DOHH2 (cell line): ENCODE results near the gene NUCB1.

Source experiments
- H3F3A ChIP-seq: fragments of 200-600 bp; sonication (generic), shearing (Covaris generic); 2 replicates; pipeline ENCODE4 v1.6.0; 2016; ENCODE audit warnings: antibody characterized with exemption, mild to moderate bottlenecking; ENCODE audit not compliant: control insufficient read depth, insufficient read depth
- H3K27ac ChIP-seq: fragments of 200-600 bp; sonication (generic); 2 replicates; pipeline ENCODE4 v1.5.1; 2014; ENCODE audit warnings: low read depth, mild to moderate bottlenecking, low read length, moderate library complexity
- H3K27me3 ChIP-seq: fragments of 200-600 bp; sonication (generic); 2 replicates; pipeline ENCODE4 v1.6.1; 2014; ENCODE audit warnings: mild to moderate bottlenecking, low read length, mixed read lengths; ENCODE audit not compliant: control insufficient read depth
- H3K36me3 ChIP-seq: fragments of 200-600 bp; sonication (generic); 2 replicates; pipeline ENCODE4 v1.6.1; 2014; ENCODE audit warnings: mild to moderate bottlenecking, low read length, moderate library complexity, mixed read lengths; ENCODE audit not compliant: control insufficient read depth
- H3K4me1 ChIP-seq: fragments of 200-600 bp; sonication (generic); 2 replicates; pipeline ENCODE4 v1.6.1; 2014; ENCODE audit warnings: mild to moderate bottlenecking, low read length, mixed read lengths; ENCODE audit not compliant: control insufficient read depth
- H3K4me2 ChIP-seq: fragments of 200-600 bp; sonication (generic); 2 replicates; pipeline ENCODE4 v1.6.0; 2014; ENCODE audit warnings: mild to moderate bottlenecking, low read length, moderate library complexity
- H3K4me3 ChIP-seq: fragments of 200-600 bp; sonication (generic); 2 replicates; pipeline ENCODE4 v1.5.1; 2014; ENCODE audit warnings: mild to moderate bottlenecking, low read length, mixed read lengths
- H3K79me2 ChIP-seq: fragments of 200-600 bp; sonication (generic); 2 replicates; pipeline ENCODE4 v1.6.1; 2014; ENCODE audit warnings: mild to moderate bottlenecking, low read length, mixed read lengths; ENCODE audit not compliant: control insufficient read depth
- H3K9me2 ChIP-seq: fragments of 200-600 bp; sonication (generic); replicated peaks from 2 replicates; pipeline ENCODE4 v1.6.1; 2014; ENCODE audit warnings: mild to moderate bottlenecking, low read length, mixed read lengths; ENCODE audit not compliant: control insufficient read depth
- H3K9me3 ChIP-seq: fragments of 200-600 bp; sonication (generic); 2 replicates; pipeline ENCODE4 v1.6.1; 2014; ENCODE audit warnings: antibody characterized with exemption, low read length, mixed read lengths; ENCODE audit not compliant: control insufficient read depth, insufficient read depth
- H4K20me1 ChIP-seq: fragments of 200-600 bp; sonication (generic); 2 replicates; pipeline ENCODE4 v1.6.0; 2014; ENCODE audit warnings: low read depth, mild to moderate bottlenecking, antibody characterized with exemption, low read length, moderate library complexity; ENCODE audit not compliant: control insufficient read depth, insufficient read depth
- EZH2phosphoT487 ChIP-seq: fragments of 200-600 bp; sonication (generic); IDR thresholded peaks from 2 replicates; pipeline ENCODE4 v1.6.1; 2017; ENCODE audit warnings: borderline replicate concordance, mild to moderate bottlenecking, antibody characterized with exemption, low read length, moderate library complexity, mixed read lengths
- TF ChIP-seq, protein P1 (sequence below): fragments of 200-600 bp; sonication (generic); IDR thresholded peaks from one replicate; pipeline ENCODE4 v1.5.1; 2014; ENCODE audit warnings: antibody characterized with exemption, mild to moderate bottlenecking, low read depth, low read length; ENCODE audit not compliant: poor library complexity, severe bottlenecking

The NUCB1 gene

DNA sequence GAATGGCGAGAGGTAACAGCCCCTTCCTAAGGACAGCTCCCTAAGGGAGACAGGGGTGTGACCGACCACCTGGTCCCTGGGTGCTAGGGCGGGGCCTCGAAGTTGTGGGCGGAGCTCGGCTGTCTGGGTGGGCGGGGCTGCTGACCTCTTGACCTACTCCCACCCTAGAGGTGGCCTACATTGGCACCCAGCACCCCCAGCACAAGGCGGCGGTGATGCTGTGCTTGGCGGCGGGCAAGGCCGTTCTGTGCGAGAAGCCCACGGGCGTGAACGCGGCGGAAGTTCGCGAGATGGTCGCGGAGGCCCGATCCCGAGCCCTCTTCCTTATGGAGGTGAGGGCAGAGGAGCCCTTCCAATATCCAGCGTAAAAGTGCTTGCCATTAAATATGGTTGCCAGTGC lies 35.8 kb downstream of the NUCB1 start:
- H3K4me2 ChIP-seq, result no peak overlapping the region
- H3K79me2 ChIP-seq, result no peaks in the 10 kb centered on the region
- H3K9me2 ChIP-seq, result no peaks in the 10 kb centered on the region
- H3K27ac ChIP-seq, result no peak overlapping the region
- H3K36me3 ChIP-seq, result no peaks in the 10 kb centered on the region
- peaks cover 10% of the 10 kb centered on the region for H3F3A ChIP-seq
- H3K9me3 ChIP-seq, result no peaks in the 10 kb centered on the region
- H4K20me1 ChIP-seq, result no peaks in the 10 kb centered on the region
- peaks cover 15% of the 10 kb centered on the region for H3K4me1 ChIP-seq
- H3K27me3 ChIP-seq, result peaks cover 3% of the 10 kb centered on the region; the same call in 1 of the 2 replicates
- H3K4me3 ChIP-seq, result no peak overlapping the region
- no peak for TF ChIP-seq EZH2phosphoT487
- TF ChIP-seq, protein P1, sequence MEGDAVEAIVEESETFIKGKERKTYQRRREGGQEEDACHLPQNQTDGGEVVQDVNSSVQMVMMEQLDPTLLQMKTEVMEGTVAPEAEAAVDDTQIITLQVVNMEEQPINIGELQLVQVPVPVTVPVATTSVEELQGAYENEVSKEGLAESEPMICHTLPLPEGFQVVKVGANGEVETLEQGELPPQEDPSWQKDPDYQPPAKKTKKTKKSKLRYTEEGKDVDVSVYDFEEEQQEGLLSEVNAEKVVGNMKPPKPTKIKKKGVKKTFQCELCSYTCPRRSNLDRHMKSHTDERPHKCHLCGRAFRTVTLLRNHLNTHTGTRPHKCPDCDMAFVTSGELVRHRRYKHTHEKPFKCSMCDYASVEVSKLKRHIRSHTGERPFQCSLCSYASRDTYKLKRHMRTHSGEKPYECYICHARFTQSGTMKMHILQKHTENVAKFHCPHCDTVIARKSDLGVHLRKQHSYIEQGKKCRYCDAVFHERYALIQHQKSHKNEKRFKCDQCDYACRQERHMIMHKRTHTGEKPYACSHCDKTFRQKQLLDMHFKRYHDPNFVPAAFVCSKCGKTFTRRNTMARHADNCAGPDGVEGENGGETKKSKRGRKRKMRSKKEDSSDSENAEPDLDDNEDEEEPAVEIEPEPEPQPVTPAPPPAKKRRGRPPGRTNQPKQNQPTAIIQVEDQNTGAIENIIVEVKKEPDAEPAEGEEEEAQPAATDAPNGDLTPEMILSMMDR, result no peak

DNA sequence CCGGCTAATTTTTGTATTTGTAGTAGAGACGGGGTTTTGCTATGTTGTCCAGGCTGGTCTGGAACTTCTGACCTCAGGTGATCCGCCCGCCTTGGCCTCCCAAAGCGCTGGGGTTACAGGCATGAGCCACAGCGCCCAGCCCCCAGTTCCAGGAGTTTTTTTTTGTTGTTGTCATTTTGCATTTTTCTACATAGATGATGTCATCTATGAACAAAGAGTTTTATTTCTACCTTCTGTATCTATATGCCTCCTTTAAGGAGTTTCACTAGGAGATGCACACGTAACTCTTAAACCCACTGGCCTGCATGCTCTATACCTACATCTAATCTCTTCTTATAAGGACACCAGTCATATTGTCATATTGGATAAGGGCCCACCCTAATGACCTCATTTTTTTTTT lies 38.1 kb downstream of the NUCB1 start:
- Histone ChIP-seq H3K36me3 (no peaks in the 10 kb centered on the region), H3K27me3 (no peaks in the 10 kb centered on the region), H3K4me1 (peaks cover 9% of the 10 kb centered on the region), H3K4me3 (no peak overlapping the region), H4K20me1 (no peaks in the 10 kb centered on the region), H3F3A (peaks cover 3% of the 10 kb centered on the region; the same call in 1 of the 2 replicates), H3K79me2 (no peaks in the 10 kb centered on the region), H3K9me3 (no peaks in the 10 kb centered on the region), H3K27ac (no peak overlapping the region), H3K4me2 (no peak overlapping the region), H3K9me2 (no peaks in the 10 kb centered on the region)
- no peak for TF ChIP-seq EZH2phosphoT487
- TF ChIP-seq, protein P1, result no peak

DNA sequence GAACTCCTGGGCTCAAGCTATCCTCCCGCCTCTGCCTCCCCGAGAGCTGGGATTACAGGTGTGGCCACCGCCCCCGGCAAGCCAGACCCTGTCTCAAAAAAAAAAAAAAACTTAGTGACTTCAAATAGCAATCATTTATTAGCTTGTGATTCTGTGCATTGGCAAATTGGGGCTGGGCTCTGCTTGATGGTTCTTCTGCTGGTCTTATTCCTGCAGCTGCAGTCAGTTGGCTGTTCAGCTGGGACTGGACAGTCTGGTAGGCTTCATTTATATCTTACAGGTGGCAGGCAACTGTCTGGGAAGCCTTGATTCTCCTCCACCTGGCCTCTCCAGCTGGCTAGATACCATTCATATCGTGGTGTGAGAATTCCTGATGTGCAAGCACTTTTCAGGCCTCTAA lies 40.8 kb downstream of the NUCB1 start:
- no peak overlapping the region for H3K27ac ChIP-seq
- no peaks in the 10 kb centered on the region for H3K36me3 ChIP-seq
- no peaks in the 10 kb centered on the region for H3K79me2 ChIP-seq
- no peaks in the 10 kb centered on the region for H3K9me3 ChIP-seq
- H3K4me1 ChIP-seq, result no peaks in the 10 kb centered on the region
- no peaks in the 10 kb centered on the region for H3K9me2 ChIP-seq
- no peaks in the 10 kb centered on the region for H4K20me1 ChIP-seq
- no peaks in the 10 kb centered on the region for H3K27me3 ChIP-seq
- H3K4me2 ChIP-seq, result no peak overlapping the region
- no peaks in the 10 kb centered on the region for H3F3A ChIP-seq
- TF ChIP-seq, protein P1, result no peak
- TF ChIP-seq EZH2phosphoT487, result no peak
- H3K4me3 ChIP-seq, result no peak overlapping the region

DNA sequence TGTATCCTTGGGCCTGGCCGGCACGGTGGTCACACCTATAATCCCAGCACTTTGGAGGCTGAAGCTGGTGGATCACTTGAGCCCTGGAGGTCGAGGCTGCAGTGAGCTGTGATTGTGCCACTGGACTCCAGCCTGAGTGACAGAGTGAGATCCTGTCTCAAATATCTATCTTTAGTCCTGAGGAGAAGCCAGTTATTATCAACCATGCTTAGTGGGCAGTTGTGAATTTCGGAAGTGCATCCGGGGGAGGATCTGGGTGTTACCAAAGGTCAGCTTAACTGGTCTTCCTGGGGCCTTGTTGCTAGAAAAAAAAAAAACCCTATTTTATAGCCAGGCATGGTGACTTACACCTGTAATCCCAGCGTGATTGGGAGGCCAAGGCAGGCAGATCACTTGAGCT lies 43.0 kb downstream of the NUCB1 start:
- Histone ChIP-seq H3K36me3 (no peaks in the 10 kb centered on the region), H3K4me1 (no peaks in the 10 kb centered on the region), H4K20me1 (no peaks in the 10 kb centered on the region), H3K4me3 (no peak overlapping the region), H3K9me3 (peaks cover 14% of the 10 kb centered on the region), H3K27me3 (no peaks in the 10 kb centered on the region), H3K4me2 (no peak overlapping the region), H3K27ac (no peak overlapping the region), H3K79me2 (no peaks in the 10 kb centered on the region), H3F3A (no peaks in the 10 kb centered on the region), H3K9me2 (no peaks in the 10 kb centered on the region)
- no peak for TF ChIP-seq EZH2phosphoT487
- TF ChIP-seq, protein P1, result no peak
